NCI-H524 (cell line): ENCODE measurements around the gene CDH23.

Source experiments
- DNase-seq, 2 experiments: peaks; one replicate each; lab custom pipeline; 2025; lab: John Stamatoyannopoulos, UW

The CDH23 gene

DNA sequence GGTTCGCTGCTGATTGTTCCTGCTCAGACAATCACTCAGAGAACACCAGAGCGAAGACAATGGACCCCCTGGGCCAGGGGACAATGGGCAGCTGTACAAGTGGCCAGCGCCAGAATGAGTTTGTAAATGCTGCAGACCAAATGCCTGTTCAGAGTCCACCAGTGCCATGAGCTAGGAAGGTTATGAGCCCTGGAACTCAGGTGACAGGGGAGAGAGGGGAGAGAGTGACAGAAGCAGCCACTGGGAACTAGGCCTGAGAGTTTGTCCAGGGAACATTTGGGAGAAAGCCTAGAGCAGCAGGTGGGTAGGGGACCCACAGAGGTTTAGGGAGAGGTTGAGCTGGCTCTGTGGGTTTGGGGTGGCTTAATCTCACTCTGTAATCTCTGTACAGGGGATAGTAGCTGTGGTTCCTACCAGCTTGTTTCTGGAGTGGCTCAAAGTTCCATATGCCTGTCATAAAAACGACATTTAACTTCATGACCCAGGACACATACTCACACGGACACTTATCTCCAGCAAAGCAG, 262.5 kb downstream of the CDH23 start:
- no peak for DNase-seq

DNA sequence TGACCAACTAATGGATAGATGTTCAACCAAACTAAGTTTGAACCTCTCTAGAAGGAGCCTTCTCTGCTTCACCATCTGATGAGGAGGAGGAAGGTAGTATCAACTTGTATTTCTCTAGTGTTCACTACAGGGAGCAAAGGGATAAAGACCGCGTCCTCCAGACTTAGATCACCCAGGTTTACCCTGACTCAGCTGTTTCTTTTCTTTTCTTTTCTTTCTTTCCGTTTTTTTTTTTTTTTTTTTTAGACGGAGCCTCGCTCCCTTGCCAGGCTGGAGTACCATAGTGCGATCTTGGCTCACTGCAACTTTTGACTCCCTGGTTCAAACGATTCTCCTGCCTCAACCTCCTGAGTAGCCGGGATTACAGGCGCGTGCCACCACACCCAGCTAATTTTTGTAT, 263.0 kb downstream of the CDH23 start:
- no peak for DNase-seq

DNA sequence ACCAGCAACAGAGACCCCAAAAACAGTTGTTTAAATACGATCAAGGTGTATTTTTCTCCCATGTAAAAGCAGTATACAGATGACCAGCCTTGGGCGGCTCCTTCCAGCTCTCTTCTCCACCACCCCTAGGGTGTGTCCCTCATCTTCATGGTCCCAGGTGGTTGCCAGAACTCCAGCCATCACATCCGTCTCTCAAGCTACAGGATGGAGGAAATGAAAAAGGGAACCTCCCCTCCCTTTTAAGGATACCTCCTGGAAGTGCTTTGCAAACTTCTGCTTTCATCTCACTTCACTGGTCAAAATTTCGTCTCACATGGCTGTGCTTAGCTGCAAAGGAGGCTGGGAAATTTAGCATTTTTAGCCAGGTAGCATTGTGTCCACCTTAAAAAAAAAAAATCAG, 263.6 kb downstream of the CDH23 start:
- no peak for DNase-seq

DNA sequence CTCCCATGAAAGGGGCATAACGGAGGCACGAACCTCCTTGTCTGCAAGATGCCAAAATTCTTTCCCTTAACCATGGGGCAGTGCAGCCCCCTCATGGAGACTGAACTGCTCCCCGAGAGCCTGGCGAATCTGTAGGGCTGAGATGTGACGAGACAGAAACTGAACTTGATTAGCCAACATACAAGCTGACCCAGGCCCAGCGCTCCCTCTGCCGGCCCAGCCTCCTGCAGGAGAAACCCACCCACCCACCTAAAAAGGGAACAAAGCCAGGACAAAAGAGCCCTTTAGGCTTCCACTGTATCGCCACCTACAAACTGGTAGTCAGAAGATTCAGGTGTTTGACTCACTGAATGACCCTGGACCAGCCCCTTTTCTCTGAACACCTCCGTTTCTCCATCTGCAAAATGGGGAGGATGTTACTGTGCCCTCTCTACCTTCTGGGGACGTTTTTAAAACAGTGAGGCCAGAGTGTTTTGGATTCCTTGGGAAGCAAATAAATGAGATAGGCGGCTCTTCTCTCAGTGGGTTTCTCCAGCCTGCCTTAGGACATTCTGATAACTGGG, 264.4 kb downstream of the CDH23 start:
- no peak for DNase-seq

DNA sequence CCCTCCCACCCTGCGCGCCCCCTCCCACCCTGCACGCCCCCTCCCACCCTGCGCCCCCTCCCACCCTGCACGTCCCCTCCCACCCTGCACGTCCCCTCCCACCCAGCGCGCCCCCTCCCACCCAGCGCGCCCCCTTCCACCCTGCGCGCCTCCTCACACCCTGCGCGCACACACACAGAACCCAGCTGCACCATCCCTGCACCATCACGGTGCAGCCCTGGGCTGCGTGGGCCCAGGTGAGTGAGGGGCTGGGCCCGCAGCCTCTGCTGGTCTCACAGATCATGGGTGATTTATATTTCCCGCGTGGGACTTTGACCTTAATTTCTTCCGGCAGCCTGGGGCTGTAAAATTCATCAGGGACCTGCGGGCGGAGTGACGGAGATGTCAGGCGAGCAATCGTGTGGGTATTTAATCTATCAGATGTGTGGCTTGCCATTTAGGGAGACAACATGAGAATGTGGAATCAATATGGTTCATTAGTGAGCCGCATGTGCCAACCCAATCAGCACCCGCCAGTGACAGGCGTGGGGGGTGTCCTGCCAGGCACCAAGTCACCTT, 265.1 kb downstream of the CDH23 start:
- no peak for DNase-seq

DNA sequence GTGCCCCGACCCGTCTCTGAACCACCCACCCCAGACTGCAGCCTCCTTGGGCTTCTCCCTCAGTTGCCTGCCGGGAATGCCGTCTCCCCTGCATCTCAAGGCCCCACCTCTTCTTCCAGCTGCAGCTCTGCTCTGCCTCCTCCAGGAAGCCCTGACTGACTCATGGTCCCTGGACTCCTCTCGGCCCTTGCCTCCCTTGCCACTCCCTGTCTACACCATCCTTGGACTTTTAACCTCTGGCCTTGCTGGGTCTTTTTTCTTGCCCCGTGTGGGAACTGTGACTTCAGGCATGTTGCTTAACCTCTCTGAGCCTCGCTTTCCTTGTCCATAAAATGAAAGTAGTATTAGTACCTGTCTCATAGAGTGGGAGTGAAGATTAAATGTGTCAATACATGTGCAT, 266.6 kb downstream of the CDH23 start:
- no peak for DNase-seq

DNA sequence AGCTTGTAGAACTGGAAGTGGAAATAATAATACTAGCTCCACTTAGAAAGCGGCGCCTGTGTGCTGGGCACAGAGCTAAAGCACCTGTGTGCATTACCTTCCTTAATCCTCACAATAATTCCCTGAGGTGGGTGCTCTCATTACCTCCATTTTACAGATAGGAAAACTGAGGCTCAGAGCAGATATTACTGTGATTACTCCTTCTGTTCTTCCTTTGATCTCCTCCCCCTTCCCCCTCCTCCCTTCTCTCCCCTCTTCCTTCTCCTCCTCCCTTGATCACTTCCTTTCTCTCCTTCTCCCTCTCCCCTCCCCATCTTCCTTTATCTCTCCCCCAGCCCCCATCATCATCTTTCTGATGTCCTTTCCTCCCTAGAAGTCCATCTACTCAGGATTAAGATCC, 267.9 kb downstream of the CDH23 start:
- DNase-seq: no peak

DNA sequence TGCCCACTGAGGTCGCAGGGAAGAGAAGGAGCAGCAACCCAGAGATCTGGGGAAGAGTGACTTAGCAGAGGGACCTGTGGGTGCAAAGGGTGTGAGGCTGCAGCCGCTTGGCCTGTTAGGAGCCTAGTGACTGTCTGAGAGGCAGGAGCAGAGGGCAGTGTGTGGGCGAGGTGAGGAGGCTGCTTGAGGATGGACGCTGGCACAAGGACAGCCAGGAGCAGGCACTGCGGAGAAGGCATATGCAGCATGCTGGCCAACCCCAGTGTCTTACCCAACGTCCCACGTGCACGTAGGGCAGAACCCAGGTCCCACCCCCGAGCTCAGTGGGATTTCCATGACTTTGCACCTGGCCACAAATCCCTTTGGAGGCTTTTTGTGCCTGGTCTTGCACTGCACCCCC, 268.7 kb downstream of the CDH23 start:
- no peak for DNase-seq

DNA sequence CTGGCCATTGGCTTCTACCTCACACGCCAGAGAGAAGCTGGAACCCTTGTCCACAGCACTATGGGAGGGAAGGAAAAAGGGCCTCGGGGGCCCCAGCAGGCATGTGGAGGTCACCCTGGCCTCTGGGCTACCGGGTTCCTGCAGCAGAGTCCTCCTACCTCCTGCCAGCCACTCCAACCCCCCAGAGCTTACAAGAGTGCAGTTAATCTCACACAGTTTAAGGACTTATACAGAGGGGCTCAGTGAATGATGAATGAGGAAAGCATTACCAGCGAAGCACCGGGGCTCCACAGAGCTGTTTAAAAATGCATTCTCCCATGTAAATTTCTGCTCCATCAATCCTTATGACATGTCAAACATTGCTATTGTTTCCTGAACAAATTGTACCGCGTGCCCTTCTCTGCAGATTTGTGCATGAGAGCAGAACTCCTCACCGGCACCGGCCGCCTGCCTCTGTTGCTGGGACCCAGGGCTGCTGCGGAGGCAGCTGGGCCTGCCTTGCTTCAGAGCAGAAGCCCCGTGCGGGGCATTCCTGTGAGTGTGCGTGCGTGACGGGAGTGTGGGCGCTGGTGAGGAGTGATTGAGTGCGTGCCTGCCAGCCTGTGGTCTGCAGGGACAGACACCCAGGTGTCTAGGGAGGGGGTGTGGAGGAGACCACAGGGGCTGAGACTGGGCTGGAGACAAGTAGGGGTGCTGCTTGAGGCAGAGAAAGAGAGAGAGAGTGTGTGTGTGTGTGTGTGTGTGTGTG, 270.1 kb downstream of the CDH23 start:
- DNase-seq: no peak

DNA sequence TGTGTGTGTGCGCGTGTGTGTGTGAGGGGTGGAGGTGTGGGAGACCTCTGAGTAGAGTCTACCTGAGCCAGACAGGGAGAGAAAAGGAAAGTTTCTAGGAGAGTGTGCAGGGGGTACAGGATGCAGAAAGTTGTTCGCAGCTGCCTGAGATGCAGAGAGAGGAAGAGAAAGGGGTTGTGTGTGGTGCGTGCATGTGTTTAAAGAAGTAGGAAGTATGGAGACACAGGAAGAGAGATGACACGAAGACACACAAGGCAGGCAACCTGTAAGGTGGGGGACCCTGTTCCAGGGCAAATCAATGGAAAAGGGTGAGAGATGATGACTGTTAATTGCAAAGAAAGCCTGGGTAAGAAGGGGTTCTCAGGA, 270.6 kb downstream of the CDH23 start:
- DNase-seq: no peak

DNA sequence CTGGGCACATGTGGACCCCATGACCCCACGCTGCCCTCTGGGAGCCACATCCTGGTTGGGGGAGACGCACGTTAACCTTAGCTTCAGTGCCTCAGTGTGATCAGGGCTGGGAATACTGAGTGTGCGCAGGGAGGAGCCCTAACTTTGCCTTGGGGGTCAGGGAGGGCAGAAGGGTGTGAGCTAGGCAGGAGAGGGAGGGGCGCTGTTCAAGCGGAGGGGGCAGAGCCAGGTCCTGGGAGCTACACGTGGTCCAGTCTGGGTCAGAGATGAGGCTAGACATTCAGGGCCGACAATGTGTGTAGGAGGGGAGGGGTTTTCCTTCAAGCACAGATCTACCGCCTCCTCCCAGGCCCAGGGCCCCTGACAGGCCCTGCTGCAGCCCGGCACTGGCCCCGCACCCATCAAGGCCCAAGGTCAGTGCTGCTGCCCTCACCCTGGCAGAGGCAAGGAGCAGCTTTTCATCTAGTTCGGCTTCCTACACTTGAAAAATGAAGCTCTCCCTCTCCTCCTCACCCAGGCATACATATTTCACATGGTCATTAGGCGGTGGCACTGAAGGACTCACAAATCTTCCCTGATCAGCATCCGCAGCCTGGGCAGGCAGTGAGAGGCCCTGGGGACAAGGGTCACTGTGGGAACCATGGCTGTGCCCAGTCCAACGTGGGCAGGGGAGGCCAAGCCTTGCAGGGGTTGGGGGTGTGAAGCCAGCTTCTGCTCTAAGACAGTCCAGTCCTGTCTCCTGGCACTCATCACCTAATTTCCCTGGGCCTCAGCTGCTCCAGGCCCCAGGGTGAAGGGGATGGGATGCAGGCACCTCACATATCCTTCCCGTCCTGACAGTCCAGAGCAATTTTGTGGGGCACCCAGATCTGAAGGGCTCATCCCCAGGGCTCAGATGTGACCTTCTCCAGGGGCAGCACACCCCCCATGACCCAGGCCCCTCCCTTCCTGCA, 275.6 kb downstream of the CDH23 start:
- no peak for DNase-seq

DNA sequence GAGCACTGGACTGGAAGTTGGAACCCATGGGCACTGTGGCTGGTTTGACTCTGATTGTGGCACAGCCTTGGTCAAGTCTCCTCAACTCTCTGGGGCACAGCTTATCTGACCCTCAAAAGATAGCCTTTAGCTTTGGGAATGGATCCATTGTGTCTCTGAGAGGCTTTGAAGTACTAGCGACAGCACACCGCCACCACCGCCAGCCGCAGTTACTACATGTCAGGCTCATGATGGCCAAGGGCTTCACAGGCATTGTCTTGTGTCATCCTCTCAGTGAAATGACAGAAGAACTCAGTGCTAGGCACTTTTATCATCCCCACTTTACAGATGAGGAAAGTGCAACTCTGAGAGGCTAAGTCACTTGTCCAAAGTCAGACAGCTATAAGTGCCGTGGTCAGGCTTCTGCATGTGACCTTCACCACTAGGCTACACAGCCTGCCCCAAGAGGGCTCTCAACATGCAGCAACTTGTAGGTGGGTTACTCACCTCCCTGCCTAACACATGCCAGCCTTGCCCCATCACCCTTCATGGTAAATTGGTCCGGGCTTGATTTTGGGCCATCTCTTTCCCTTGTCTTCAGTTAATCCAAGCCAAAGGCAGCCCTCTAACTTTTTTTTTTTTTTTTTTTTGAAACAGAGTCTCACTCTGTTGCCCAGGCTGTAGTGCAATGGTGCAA, 278.7 kb downstream of the CDH23 start:
- DNase-seq: no peak

DNA sequence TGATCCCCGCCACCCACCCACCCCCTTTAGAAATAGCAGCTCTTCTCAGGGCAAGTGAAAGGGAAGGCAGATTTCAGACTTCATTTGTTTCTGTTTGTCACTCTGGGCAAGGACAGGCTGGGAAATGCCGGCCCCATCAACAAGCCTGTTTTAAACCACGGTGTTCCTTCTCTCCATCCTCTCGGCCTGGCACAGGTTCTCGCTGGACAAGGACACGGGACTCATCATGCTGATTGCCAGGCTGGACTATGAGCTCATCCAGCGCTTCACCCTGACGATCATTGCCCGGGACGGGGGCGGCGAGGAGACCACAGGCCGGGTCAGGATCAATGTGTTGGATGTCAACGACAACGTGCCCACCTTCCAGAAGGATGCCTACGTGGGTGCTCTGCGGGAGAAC, 280.5 kb downstream of the CDH23 start:
- DNase-seq: no peak

DNA sequence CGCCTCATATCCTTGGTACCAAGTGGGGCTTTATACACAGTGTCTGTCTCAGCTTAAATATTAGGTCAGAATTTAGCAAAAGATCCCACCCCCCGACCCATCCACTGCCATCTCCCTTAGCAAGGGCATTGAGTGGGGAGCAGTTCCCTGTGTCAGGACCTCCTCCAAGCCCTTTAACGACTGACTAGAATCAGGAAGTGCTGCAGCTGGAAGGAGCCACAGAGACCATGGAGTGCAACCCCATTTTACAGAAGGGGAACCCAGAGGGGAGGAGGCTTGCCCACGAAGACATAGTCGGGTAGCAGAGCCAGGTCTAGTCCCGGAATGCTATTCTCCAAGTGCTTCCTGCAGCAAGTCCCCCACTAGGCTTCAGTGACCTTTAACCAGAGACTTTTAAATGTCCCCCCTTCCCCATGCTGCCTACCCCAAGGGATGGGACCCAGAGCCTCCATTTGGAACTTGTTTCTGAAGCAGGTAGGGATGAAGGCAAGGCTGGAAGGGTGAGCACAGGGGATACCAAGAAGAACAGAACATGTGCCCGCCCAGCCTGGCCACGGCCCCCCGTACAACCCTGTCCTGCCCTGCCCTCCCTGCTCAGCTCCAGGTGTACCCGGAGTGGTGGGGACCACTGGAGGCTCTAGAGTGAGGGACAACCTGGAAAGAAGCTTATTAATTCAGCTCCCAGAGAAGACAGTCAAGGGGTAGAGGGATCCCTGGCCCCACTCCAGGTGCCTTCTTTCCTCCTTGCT, 281.5 kb downstream of the CDH23 start:
- DNase-seq: no peak

DNA sequence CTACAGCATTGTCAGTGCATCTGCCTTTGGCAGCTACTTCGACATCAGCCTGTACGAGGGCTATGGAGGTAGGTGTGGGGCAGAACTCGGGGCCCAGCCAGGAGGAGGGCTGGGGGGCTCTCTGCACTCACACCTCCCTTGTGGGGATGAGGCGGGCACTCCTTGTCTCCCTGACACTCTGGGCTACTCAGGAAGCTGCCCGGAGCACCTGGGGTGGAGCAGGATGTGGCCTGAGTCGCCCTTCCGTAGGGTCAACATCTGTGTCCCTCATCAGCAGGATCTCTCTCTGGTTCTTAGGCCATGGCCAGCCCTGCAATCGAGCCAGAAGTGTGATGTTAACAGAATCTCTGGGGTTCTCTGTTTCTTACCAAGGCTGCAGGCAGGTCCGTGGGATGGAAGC, 282.7 kb downstream of the CDH23 start:
- no peak for DNase-seq

DNA sequence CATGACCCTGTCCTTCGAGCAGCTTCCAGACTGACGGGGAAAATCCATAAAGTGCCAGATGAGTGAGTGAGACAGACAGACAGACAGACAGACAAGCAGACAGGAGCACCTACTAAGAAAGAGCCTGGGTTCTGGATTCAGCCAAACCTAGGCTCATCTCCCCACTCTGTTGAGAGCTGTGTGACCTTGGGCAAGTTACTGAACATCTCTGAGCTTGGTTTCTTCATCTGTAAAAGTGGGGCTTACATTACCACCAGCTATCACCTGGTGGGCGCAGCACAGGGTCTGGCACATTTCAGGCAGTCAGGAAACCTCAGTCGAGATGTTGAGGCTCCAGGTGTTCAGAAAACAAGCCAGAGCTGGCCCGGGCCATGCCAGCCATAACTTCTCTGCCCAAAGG, 285.3 kb downstream of the CDH23 start:
- no peak for DNase-seq

DNA sequence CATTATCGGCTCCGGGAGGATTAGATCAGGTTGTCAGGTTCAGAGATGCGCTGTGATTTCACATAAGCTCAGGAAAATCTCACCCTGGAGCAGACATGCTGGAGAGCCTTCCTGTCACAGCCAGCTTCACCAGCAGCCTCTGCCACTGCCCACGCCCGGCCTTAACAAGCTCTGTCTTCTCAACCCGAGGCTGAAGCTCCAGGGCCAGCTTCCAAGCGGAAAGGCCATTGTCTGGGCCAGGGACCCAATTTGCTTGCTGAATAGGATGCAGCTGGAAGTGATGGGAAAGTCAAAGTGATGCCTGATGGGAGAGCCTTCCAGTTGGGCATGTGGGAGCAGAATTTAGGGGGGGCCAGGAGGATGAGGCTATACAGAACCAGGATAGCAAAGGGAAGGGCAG, 286.6 kb downstream of the CDH23 start:
- DNase-seq: no peak

DNA sequence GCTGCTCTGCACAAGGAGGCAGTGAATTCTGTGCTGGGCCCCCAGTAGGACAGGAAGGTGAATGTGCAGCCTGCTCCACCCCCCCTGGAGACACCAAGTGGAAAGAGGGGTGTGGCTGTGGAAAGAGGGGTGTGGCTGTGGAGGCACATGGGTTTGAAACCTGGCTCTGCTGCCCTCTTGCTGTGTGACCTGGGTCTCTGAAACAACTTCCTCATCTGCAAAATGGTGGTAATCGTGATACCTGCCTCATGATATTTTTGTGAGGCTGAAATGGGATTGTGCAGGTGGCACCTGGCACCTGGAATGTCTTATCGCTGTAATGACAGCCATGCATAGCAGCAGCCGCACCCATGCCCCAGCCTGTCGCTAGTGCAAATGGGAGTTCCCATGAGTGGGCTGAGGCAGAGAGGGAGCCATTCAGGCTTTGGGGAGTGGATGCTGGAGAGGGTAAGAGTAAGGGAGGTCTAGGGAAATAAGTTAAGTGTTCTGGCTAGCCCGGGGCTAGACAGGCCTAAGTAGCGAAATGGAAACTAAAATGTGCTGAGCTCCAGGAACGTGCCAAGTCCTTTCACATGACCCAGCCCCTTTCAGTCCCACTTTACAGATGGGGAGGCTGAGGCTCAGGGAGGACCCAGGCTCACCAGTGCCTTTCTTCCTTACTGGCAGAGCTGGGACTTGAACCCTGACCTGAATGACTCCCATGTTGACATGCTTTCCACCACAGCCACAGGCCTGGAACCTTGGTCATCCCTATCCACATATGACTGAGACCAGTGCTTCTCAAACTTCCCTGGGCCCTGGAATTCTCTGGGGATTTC, 287.8 kb downstream of the CDH23 start:
- DNase-seq: no peak

DNA sequence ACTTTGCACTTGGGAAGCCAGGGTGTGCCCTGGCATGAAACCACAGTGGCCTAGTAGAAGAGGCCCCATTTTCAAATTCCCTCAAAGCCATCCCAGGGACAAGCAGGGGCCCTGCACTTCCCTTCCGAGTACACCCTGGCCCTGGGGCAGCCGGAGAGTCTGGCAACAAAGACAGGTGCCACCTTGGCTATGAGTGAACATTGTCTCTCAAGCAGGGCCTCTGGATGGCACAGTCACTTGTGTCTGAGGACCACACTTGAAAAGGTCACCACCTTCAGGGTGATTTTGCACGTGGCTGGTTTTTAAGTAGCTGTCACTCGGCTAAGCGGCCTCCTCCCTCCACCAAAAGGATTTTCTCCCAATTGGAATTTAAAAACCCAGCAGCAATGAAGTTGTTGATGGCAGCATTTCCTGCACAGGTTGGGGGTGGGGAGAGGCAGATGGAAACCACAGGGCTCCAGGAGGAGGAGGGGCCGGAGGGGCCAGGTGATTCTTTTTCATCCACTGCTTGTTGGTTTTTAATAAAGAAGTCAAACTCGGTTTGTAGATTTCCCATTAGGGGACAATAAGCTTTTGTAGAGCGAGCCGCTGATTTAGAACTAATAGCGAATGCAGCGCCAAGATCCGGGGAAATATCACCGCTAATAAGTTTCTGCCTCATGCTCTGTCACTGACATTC, 289.0 kb downstream of the CDH23 start:
- DNase-seq: no peak

DNA sequence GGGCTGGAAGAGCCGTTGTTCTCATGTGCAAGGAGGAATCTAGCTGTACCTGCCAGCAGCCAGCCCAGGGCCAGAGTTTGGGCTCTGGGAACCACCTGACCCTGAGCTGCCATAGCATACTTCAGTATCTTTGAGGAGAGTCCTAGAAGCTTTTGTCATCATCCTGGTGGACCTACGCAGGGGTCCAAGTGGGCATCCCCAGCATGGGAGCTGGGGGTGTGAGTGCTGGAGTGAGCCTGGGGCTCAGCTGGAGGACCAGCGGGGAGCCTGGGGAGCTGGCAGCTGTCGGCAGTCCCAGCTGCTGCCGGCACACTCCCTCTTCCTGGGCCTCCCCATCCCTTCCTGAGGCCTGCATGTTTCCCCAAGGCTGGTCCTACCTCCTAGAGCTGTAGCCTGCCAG, 290.4 kb downstream of the CDH23 start:
- no peak for DNase-seq
